Adrenal gland (tissue), 5 donors: ENCODE results near the gene HAVCR1.

Source experiments
- POLR2A ChIP-seq, 2 donors: fragments of 450-650 bp; IDR thresholded peaks; one replicate each; pipeline ENCODE4 v1.6.1; 2017; ENCODE audit warnings: antibody characterized with exemption in 2 of 2, mild to moderate bottlenecking in 2 of 2, moderate library complexity in 1 of 2
- TF ChIP-seq, protein P1 (sequence below), 6 experiments: fragments of 450-650 bp in 4 of 6; fragments of 200-600 bp in 2 of 6; sonication (generic) in 1 of 6; IDR thresholded peaks; 1 replicate in 5 of 6; 2 replicates in 1 of 6; pipeline versions ENCODE4 v1.5.1 to v1.8.0; 2016 to 2021; ENCODE audit warnings: antibody characterized with exemption in 6 of 6, mild to moderate bottlenecking in 2 of 6, moderate library complexity in 1 of 6
- donor health status: DM: no; HTN: no; CAD: no.

DNA sequence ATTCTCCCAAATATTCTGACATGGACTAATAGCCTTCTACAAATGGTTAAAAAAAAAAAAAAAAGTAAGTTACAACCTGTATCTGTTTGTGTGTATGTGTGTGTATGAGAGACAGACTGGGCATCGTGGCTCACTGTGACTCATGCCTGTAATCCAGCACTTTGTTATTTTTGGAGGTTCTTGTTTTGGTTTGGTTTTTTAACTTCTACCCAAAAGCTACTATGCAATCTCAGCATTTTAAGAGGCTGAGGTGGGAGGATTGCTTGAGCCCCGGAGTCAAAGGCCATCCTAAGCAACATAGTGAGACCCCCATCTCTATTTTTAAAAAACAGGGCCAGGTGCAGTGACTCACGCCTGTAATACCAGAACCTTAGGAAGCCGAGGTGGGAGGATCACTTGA, 17.6 kb upstream of the HAVCR1 start:
- TF ChIP-seq POLR2A (IDR thresholded peaks at IDR 0.05), result no peak
- TF ChIP-seq, protein P1, sequence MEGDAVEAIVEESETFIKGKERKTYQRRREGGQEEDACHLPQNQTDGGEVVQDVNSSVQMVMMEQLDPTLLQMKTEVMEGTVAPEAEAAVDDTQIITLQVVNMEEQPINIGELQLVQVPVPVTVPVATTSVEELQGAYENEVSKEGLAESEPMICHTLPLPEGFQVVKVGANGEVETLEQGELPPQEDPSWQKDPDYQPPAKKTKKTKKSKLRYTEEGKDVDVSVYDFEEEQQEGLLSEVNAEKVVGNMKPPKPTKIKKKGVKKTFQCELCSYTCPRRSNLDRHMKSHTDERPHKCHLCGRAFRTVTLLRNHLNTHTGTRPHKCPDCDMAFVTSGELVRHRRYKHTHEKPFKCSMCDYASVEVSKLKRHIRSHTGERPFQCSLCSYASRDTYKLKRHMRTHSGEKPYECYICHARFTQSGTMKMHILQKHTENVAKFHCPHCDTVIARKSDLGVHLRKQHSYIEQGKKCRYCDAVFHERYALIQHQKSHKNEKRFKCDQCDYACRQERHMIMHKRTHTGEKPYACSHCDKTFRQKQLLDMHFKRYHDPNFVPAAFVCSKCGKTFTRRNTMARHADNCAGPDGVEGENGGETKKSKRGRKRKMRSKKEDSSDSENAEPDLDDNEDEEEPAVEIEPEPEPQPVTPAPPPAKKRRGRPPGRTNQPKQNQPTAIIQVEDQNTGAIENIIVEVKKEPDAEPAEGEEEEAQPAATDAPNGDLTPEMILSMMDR (IDR thresholded peaks at IDR 0.05), result no peak
